Vagina (tissue), 2 donors: ENCODE results near the gene ATP5F1D.
A peak's percentile ranks its signal among the peaks of the same experiment; 100 is the strongest.

Source experiments
- CTCF ChIP-seq, 3 experiments: fragments of 450-650 bp in 2 of 3; fragments of 200-600 bp in 1 of 3; sonication (generic) in 1 of 3; IDR thresholded peaks; one replicate each; pipeline ENCODE4 v1.5.1; 2017 to 2019; ENCODE audit warnings: antibody characterized with exemption in 3 of 3, mild to moderate bottlenecking in 2 of 3, moderate library complexity in 2 of 3
- POLR2A ChIP-seq, 2 donors: fragments of 450-650 bp; IDR thresholded peaks; one replicate each; pipeline ENCODE4 v1.6.1; 2017; ENCODE audit warnings: antibody characterized with exemption in 2 of 2, mild to moderate bottlenecking in 2 of 2, moderate library complexity in 2 of 2
- POLR2AphosphoS5 ChIP-seq, 2 donors: sonication (generic); formaldehyde crosslinking; IDR thresholded peaks; one replicate each; pipeline ENCODE4 v1.9.0; 2017; ENCODE audit warnings: antibody characterized with exemption in 2 of 2, mild to moderate bottlenecking in 2 of 2, low read depth in 1 of 2; ENCODE audit not compliant: insufficient read depth in 1 of 2

GRCh38 chr19:1236576-1236975 lies 5.0 kb upstream of the ATP5F1D start:
- TF ChIP-seq POLR2AphosphoS5 (IDR thresholded peaks at IDR 0.05; ENCODE audit: insufficient read depth in 1 of 2, low read depth in 1 of 2) (peak in 1 of 2 donors; percentile 10), POLR2A (IDR thresholded peaks at IDR 0.05) (no peak), CTCF (IDR thresholded peaks at IDR 0.05) (no peak)
